GM18867 (cell line): ENCODE measurements around the gene MTOR.

Experiments used
- ATAC-seq: cut with Tn5 transposase; IDR thresholded peaks from one replicate; pipeline ENCODE4 v1.9.1; 2021; ENCODE audit warnings: mild to moderate bottlenecking, moderate library complexity; ENCODE audit not compliant: unreplicated experiment

MTOR gene

DNA sequence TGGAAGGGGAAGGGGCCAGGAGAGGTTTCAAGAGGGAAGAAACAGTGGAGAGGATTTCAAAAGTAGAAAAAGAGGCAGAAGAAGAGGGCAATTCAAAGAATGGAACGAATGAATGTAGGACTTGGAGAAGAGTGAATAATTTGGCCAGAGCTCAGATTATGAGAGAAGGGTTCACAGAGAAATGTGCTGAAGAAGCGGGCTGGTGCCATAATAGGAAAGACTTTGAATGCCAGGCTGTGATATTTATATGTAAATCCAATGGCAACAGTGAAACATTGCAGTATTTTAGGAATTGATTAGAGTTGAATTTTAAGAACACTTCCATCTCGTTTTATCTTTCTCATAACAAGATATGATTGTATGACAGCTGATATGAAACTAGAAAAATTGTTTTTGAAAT is 109.2 kb downstream of the MTOR start:
- no peak for ATAC-seq

GRCh38 chr1:11152755-11153154 is 109.6 kb downstream of the MTOR start:
- ATAC-seq, result no peak

DNA sequence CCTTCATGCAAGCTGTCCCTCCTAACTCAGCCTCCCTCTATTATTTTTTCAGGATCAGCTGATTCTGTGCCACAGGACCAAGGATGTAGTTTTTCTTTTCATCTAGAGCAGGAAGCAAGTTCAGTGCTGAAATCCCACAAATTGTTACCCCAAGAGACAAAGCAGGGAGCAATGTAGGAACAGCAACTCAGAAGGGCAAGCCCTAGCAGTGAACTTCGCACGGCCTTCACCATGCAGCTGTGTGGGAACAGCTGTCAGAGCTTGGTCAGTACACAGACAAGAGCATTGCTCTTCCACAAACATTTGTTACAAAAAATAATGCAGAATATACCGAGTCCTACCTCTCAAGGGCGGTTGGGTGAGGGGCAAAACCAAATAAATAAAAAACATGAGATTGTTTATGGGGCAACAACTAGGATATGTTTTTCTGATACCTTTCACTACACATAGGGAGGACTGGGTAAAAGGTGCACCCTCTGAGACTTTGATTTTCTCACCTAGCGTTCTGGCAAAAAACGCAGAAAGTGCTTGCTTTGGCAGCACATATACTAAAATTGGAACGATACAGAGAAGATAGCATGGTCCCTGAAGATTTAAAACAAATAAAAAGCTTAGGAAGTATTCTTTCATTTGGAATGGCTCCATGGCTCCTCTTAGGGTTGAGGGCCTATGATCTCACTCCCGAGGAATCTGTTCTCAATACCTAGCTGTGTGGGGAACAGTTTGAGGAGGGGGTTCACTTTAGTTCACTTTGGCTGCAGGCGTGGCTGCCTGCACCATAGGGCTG is 110.3 kb downstream of the MTOR start:
- no peak for ATAC-seq

DNA sequence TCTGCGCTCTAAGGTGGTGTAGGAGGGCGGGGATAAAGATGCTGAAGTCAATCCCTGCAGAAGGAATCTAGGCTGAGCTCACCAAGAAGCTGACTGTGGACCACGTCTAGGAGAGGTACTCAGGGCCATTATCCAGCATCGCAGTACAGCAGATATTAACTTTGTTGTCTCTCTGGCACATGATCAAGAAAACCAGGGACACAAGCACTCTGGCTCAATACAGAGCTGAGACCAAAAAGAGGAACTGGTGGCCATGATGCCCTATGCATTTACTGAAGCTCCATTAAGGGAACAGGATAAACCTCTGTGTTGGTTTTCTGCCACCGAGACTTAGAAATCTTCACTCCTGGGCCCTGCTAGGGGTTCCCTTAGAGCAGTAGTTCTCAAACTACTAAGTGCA is 111.2 kb downstream of the MTOR start:
- ATAC-seq, result no peak

DNA sequence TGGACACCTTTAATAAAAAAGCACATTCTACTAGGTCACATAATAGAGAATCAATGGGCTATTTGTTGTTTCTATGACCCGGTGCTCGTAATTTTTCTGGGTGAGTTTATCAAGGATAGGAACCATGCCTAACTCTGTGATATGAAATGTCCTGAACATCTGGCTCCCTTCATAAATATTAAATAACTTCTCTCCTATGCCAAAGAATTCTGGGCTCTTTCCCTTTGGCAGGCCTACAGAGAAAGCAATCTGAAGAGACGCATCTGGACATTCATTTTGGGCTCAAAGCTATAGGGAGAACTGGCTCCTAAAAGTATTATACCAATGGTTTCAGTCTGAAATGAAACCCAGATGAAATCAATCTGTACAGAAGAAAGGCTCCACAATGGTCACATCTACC is 112.0 kb downstream of the MTOR start:
- no peak for ATAC-seq

DNA sequence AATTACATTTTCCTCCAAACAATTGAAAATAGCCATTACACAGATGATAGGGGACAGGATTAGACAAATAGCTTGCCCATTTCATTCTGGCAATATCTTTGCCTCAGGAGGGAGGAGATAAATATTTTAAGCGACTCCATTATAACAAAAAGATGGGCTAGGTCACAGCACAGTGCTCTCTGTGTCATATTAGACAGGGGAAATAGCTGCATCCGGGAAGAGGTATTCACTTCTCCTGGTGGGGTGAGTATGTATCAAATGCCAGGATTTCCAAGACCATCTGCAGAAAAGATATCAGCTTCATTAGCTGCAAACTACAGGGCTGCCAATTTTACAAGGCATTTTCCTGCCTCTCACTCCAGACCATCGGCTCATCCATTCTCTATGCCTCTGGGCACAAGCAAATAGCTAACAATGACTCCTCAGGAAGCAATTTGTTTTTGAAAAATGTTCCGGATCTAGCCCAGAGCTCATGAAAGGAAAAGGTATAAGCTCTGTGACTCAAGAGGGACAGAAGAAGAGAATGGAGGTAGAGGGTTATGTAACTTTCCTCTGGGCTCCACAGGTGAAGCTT is 115.1 kb downstream of the MTOR start:
- no peak for ATAC-seq

- ATAC-seq, result no peak
Observed at GRCh38 chr1:11145741-11146140, 116.6 kb downstream of the MTOR start.

DNA sequence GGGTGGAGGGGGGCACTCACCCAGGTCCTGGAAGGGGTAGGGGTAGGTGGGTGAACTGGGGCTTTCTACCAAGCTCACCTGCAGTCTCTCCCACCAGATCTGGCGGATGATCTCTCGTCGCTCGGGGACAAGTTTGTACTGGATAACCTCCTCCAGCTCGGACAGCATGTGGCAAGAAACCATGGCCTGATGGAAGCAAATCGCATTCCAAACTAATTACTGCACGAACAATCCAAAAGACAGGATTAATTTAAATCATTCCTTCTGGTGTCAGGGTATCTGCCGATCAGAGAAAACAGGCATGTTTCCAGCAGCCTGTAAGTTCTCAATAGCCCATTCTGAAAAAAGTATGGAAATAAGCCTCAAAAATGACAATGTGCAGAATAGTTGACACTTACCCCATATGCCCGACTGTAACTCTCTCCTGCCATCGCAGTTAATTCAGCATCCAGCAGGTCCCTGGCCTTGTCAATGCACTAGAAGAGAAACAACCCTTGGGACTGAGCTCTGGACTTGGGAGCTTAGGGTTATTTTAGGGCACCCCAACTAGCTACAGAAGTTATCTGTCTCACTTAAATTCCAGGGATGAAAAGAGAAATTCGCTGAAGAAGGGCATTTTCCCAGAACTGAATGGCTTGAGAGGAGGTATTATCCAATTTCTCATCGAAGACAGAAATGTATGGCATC is 117.6 kb downstream of the MTOR start:
- ATAC-seq, result no peak

- ATAC-seq, result no peak
Observed at GRCh38 chr1:11143907-11144306, 118.4 kb downstream of the MTOR start.

DNA sequence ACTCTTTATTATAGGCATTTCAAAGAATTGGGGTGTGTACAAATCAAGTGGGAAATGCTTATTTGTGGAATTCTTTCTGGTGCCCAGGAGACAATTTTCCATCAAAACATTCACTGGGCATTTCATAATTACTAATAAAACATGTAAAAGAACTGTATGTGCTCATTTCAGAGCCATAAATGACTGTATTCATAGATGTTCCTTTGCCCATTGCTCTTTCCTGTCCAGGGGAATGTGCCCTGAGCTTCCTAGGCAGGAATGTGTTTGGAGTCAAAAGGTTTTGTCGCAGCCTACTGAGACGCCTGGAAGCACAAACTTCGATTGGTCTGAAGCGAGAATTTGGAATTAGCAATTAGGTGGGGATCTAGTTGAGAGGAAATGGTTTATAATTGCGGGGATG is 119.0 kb downstream of the MTOR start:
- ATAC-seq, result no peak

DNA sequence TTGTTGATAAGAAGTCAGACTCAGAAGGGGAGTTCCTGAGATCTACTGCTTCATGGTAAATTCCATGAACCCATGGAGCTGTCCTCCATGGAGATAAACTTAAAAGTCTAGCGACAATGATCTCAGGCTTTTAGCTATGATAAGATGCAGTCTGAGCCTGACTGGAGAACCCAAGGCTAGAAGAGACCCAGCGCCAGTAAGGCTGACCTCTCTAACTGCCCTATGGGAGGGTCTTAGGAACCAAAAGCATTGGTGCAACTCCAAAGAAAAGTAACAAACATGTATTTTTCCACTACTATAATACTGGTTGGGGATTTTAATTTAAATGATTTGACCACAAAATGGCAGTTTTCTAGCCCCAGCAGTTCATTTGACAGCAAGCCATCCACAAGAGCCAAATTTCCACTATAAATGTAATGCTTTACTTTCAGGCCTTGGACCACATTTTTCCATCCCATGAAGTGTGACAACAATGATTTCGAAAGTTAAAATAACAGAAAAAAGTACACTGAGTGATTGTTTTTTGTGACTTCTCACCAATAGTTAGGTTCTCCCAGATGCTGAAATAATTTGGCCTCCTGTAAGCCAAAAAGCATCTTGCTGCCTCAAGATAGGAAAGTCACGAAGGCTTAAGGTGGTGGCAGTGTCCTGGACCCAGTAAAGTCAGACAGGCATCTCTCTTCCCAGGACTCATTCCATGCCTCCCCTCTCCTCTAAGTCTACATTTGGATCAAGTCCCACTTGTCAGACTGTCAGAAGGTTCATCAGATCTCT is 119.5 kb downstream of the MTOR start:
- ATAC-seq, result no peak

DNA sequence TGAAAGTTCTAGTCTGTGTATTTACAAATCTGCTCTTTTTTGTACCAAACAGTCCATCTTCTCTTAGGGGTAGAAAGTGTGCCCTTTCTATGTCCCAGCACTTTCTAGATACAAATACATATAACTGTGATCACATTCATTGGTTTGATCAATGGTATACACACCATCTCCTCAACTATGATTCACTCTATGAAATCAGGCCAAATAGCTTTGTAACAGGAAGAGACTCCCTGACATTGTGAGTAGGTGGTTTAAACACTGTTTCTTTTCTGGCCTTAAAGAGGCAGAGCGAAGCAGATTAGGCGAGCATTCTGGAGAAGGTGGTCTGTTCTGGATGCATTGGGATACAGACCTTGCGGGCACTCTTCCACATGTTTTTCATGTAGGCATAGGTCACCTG is 123.4 kb downstream of the MTOR start:
- no peak for ATAC-seq

DNA sequence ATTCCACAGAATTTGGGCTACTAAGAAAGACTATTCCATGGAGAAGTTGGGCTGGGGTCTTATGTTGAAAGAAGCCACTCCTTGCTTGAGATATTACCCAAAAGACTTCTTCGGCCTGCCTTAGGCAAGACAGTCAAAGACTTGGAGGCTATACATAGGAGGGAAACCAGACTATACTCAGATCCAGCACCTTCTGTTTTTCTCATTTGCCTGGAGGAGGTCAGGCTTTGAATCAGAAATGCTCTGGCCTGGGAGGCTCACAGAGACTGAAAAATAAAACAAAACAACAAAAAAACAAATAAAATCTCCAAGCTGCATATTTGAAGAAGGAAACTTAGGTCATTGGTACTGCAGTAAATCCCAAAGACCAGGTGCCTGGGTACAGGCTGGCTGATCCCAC is 124.3 kb downstream of the MTOR start:
- no peak for ATAC-seq

- no peak for ATAC-seq
Observed at GRCh38 chr1:11134898-11135266, 127.5 kb downstream of the MTOR start.

GRCh38 chr1:11134251-11134897 is 128.0 kb downstream of the MTOR start:
- no peak for ATAC-seq

DNA sequence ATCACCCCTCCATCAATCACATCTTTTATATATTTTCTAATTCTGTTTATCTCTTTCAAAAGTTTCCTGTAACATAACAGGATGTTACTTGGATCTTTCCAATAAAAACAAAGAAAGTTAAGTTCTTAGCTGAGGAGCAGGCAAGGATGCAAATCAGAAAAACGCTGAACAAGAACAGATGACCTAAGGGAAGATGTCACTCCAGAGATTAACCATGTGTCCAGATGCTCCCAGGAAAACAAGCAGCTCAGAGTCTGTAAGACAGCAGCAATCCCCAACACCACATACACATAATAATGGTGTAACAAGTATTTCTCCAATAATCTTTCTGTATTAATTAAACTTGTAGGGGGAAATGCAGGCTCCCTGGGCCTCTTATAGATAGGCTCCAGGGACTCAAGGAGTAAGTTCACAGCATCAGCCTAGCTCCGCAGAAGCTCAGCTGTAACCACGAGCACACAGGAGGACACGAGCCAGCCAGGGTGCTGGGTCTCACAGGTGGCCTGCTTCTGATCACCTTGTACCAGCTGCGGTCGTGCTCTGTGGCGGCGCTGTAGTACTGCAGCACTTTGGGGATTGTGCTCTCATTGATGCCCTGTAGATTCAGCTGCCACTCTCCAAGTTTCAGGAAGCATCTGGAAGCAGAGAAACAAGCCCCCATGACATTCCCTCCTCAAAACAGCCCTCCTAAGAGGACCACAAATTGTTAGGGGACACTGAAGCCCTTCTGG is 129.6 kb downstream of the MTOR start:
- no peak for ATAC-seq

DNA sequence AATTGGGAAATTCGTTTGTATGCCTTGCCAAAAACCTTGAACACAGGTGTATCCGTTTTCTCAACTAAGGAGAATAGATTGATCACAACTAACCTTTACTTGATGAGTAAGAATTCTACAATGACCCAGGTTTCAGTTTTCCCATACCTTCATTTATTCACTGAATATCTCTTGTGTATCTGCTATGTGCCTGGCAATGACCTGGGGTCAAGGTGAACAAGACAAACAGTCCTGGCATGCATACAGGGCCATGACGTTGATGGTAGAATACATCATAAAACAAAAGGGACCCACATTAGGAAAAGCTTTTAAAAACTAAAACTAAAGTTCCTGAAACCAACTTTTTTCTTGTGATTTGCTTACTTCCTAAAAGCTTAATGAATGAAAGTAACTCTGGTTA is 130.5 kb downstream of the MTOR start:
- no peak for ATAC-seq

- ATAC-seq, result no peak
Observed at GRCh38 chr1:11130406-11130805, 131.9 kb downstream of the MTOR start.

DNA sequence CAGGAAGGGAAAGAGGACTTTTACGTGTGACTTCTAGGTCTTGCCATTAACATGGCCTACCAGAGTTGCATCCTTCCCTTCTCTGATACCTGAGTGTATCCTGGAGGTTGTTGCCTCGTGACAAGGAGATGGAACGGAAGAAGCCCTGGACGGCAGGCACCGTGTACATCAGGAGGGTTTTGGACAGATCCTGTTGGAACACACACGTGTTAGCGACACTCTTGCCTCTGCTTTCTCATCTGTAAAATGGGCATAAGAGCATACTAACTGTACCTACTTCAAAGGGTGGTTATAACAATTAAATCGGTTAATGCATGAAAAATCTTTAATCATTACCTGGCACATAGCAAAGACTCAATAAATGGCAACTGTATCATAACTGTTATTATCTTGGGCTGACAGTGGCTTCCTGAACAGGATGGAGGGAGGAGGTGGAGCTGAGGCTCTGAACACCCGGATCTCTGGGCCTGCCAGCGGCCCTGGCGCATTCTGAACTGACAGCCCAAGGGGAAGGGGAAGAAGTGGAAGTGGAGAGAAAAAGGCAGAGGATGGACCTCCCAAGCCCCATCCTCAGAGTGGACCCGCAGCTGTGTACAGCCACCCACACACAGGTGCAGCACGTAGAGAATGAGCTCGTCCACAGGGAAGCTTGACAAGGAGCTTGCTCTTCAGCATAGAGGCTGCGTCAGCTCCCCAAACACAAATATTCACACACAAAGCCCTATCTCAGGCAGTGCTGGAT is 132.5 kb downstream of the MTOR start:
- ATAC-seq, result no peak

DNA sequence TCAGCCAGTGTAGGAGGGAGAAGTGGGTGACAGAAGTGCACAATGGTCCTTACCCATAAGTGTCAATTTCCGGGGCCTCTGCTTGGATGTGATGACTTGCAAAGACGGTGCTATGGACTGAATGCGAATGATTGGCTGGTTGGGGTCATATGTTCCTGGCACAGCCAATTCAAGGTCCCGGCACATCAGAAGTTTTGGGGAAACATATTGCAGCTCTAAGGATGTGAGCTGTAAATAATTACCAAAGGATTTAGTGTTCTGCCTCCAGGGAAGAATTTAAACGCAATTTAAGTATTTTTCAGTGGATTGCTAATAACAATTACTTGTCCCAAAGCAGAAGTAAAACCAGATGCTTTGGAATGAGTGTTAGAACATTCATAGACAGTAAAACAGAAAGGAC is 135.8 kb downstream of the MTOR start:
- no peak for ATAC-seq
